ENCODE results near the gene NTN4.

NTN4 gene

GRCh38 chr12:95773320-95773719 is 17.2 kb downstream of the NTN4 start:
- H3K4me3 ChIP-seq (ENCODE audit: insufficient read depth, low read depth, low read length), result no peak overlapping the region
- peaks cover 7% of the 10 kb centered on the region for H3K4me1 ChIP-seq (ENCODE audit: control insufficient read depth, insufficient read depth, low read length)
- WGBS, 2 experiments, result 94% methylated on average over 6 of the region's 6 CpGs
- no peak overlapping the region for H3K27ac ChIP-seq (ENCODE audit: insufficient read depth, low read depth, low read length, poor library complexity, severe bottlenecking)
- H3K27me3 ChIP-seq (ENCODE audit: control insufficient read depth, insufficient read depth, low read length, poor library complexity, severe bottlenecking), result no peaks in the 10 kb centered on the region
- H3K36me3 ChIP-seq (ENCODE audit: control insufficient read depth, insufficient read depth, low read length), result no peaks in the 10 kb centered on the region
- H3K9me3 ChIP-seq (ENCODE audit: control insufficient read depth, low read length), result no peaks in the 10 kb centered on the region

GRCh38 chr12:95767703-95768102 is 22.9 kb downstream of the NTN4 start:
- Histone ChIP-seq H3K9me3 (ENCODE audit: control insufficient read depth, low read length) (no peaks in the 10 kb centered on the region), H3K4me3 (ENCODE audit: insufficient read depth, low read depth, low read length) (no peak overlapping the region), H3K4me1 (ENCODE audit: control insufficient read depth, insufficient read depth, low read length) (peaks cover 7% of the 10 kb centered on the region), H3K36me3 (ENCODE audit: control insufficient read depth, insufficient read depth, low read length) (no peaks in the 10 kb centered on the region), H3K27ac (ENCODE audit: insufficient read depth, low read depth, low read length, poor library complexity, severe bottlenecking) (no peak overlapping the region), H3K27me3 (ENCODE audit: control insufficient read depth, insufficient read depth, low read length, poor library complexity, severe bottlenecking) (no peaks in the 10 kb centered on the region)
- WGBS, 2 experiments, result 91 to 93% methylated on average over 6 of the region's 6 CpGs

GRCh38 chr12:95766356-95767019 is 24.1 kb downstream of the NTN4 start:
- H3K4me1 ChIP-seq (ENCODE audit: control insufficient read depth, insufficient read depth, low read length), result peaks cover 7% of the 10 kb centered on the region
- WGBS, 2 experiments, result 79% methylated on average over 7 of the region's 7 CpGs
- H3K4me3 ChIP-seq (ENCODE audit: insufficient read depth, low read depth, low read length), result no peak overlapping the region
- no peaks in the 10 kb centered on the region for H3K27me3 ChIP-seq (ENCODE audit: control insufficient read depth, insufficient read depth, low read length, poor library complexity, severe bottlenecking)
- H3K9me3 ChIP-seq (ENCODE audit: control insufficient read depth, low read length), result no peaks in the 10 kb centered on the region
- H3K36me3 ChIP-seq (ENCODE audit: control insufficient read depth, insufficient read depth, low read length), result no peaks in the 10 kb centered on the region
- H3K27ac ChIP-seq (ENCODE audit: insufficient read depth, low read depth, low read length, poor library complexity, severe bottlenecking), result no peak overlapping the region

GRCh38 chr12:95764848-95765247 is 25.7 kb downstream of the NTN4 start:
- 86 to 87% methylated on average over 1 of the region's 1 CpG for WGBS, 2 experiments
- Histone ChIP-seq H3K4me1 (ENCODE audit: control insufficient read depth, insufficient read depth, low read length) (peaks cover 9% of the 10 kb centered on the region), H3K36me3 (ENCODE audit: control insufficient read depth, insufficient read depth, low read length) (no peaks in the 10 kb centered on the region), H3K4me3 (ENCODE audit: insufficient read depth, low read depth, low read length) (no peak overlapping the region), H3K27ac (ENCODE audit: insufficient read depth, low read depth, low read length, poor library complexity, severe bottlenecking) (no peak overlapping the region), H3K27me3 (ENCODE audit: control insufficient read depth, insufficient read depth, low read length, poor library complexity, severe bottlenecking) (no peaks in the 10 kb centered on the region), H3K9me3 (ENCODE audit: control insufficient read depth, low read length) (no peaks in the 10 kb centered on the region)

- Histone ChIP-seq H3K27me3 (ENCODE audit: control insufficient read depth, insufficient read depth, low read length, poor library complexity, severe bottlenecking) (no peaks in the 10 kb centered on the region), H3K36me3 (ENCODE audit: control insufficient read depth, insufficient read depth, low read length) (no peaks in the 10 kb centered on the region), H3K4me1 (ENCODE audit: control insufficient read depth, insufficient read depth, low read length) (peaks cover 5% of the 10 kb centered on the region), H3K9me3 (ENCODE audit: control insufficient read depth, low read length) (no peaks in the 10 kb centered on the region), H3K27ac (ENCODE audit: insufficient read depth, low read depth, low read length, poor library complexity, severe bottlenecking) (no peak overlapping the region), H3K4me3 (ENCODE audit: insufficient read depth, low read depth, low read length) (no peak overlapping the region)
These were observed 26.7 kb downstream of the NTN4 start for GRCh38 chr12:95763809-95764253.

- Histone ChIP-seq H3K36me3 (ENCODE audit: control insufficient read depth, insufficient read depth, low read length) (no peaks in the 10 kb centered on the region), H3K27me3 (ENCODE audit: control insufficient read depth, insufficient read depth, low read length, poor library complexity, severe bottlenecking) (no peaks in the 10 kb centered on the region), H3K9me3 (ENCODE audit: control insufficient read depth, low read length) (no peaks in the 10 kb centered on the region), H3K4me1 (ENCODE audit: control insufficient read depth, insufficient read depth, low read length) (peaks cover 2% of the 10 kb centered on the region), H3K4me3 (ENCODE audit: insufficient read depth, low read depth, low read length) (no peak overlapping the region), H3K27ac (ENCODE audit: insufficient read depth, low read depth, low read length, poor library complexity, severe bottlenecking) (no peak overlapping the region)
- 94 to 97% methylated on average over 3 of the region's 3 CpGs for WGBS, 2 experiments
These were observed 28.3 kb downstream of the NTN4 start for GRCh38 chr12:95762123-95762785.

GRCh38 chr12:95760371-95760770 is 30.2 kb downstream of the NTN4 start:
- Histone ChIP-seq H3K27me3 (ENCODE audit: control insufficient read depth, insufficient read depth, low read length, poor library complexity, severe bottlenecking) (no peaks in the 10 kb centered on the region), H3K27ac (ENCODE audit: insufficient read depth, low read depth, low read length, poor library complexity, severe bottlenecking) (no peak overlapping the region), H3K9me3 (ENCODE audit: control insufficient read depth, low read length) (no peaks in the 10 kb centered on the region), H3K36me3 (ENCODE audit: control insufficient read depth, insufficient read depth, low read length) (no peaks in the 10 kb centered on the region), H3K4me1 (ENCODE audit: control insufficient read depth, insufficient read depth, low read length) (peaks cover 2% of the 10 kb centered on the region), H3K4me3 (ENCODE audit: insufficient read depth, low read depth, low read length) (no peak overlapping the region)
- 71 to 77% methylated on average over 2 to 3 of the region's 3 CpGs for whole genome bisulfite sequencing, 2 experiments

GRCh38 chr12:95759718-95760117 is 30.8 kb downstream of the NTN4 start:
- WGBS, 2 experiments, result no CpG with 5 or more reads among the region's 1 CpG
- Histone ChIP-seq H3K9me3 (ENCODE audit: control insufficient read depth, low read length) (no peaks in the 10 kb centered on the region), H3K4me3 (ENCODE audit: insufficient read depth, low read depth, low read length) (no peak overlapping the region), H3K27me3 (ENCODE audit: control insufficient read depth, insufficient read depth, low read length, poor library complexity, severe bottlenecking) (no peaks in the 10 kb centered on the region), H3K27ac (ENCODE audit: insufficient read depth, low read depth, low read length, poor library complexity, severe bottlenecking) (no peak overlapping the region), H3K4me1 (ENCODE audit: control insufficient read depth, insufficient read depth, low read length) (peaks cover 2% of the 10 kb centered on the region), H3K36me3 (ENCODE audit: control insufficient read depth, insufficient read depth, low read length) (no peaks in the 10 kb centered on the region)

- Histone ChIP-seq H3K36me3 (ENCODE audit: control insufficient read depth, insufficient read depth, low read length) (no peaks in the 10 kb centered on the region), H3K9me3 (ENCODE audit: control insufficient read depth, low read length) (no peaks in the 10 kb centered on the region), H3K27me3 (ENCODE audit: control insufficient read depth, insufficient read depth, low read length, poor library complexity, severe bottlenecking) (no peaks in the 10 kb centered on the region), H3K27ac (ENCODE audit: insufficient read depth, low read depth, low read length, poor library complexity, severe bottlenecking) (no peak overlapping the region), H3K4me1 (ENCODE audit: control insufficient read depth, insufficient read depth, low read length) (peaks cover 2% of the 10 kb centered on the region), H3K4me3 (ENCODE audit: insufficient read depth, low read depth, low read length) (no peak overlapping the region)
- WGBS, 2 experiments, result 94 to 97% methylated on average over 3 of the region's 3 CpGs
These were observed 31.5 kb downstream of the NTN4 start for GRCh38 chr12:95759039-95759438.

GRCh38 chr12:95756362-95756761 is 34.2 kb downstream of the NTN4 start:
- no peak overlapping the region for H3K27ac ChIP-seq (ENCODE audit: insufficient read depth, low read depth, low read length, poor library complexity, severe bottlenecking)
- no peaks in the 10 kb centered on the region for H3K36me3 ChIP-seq (ENCODE audit: control insufficient read depth, insufficient read depth, low read length)
- H3K27me3 ChIP-seq (ENCODE audit: control insufficient read depth, insufficient read depth, low read length, poor library complexity, severe bottlenecking), result no peaks in the 10 kb centered on the region
- H3K9me3 ChIP-seq (ENCODE audit: control insufficient read depth, low read length), result no peaks in the 10 kb centered on the region
- H3K4me3 ChIP-seq (ENCODE audit: insufficient read depth, low read depth, low read length), result no peak overlapping the region
- WGBS, 2 experiments, result 67 to 73% methylated on average over 5 of the region's 5 CpGs
- H3K4me1 ChIP-seq (ENCODE audit: control insufficient read depth, insufficient read depth, low read length), result peaks cover 2% of the 10 kb centered on the region
